Fibroblast of lung (primary cell): ENCODE data around the gene NMU. TPM values are rescaled to one million over a fixed set of nuclear protein-coding genes. Genes with fewer than 3 reads are reported as not detected.

Experiments
- DNase-seq, 2 donors: peaks; one replicate each; pipeline versions ENCODE4 v3.0.0 to v3.0.0-alpha.2; 2010; ENCODE audit warnings: low read depth in 2 of 2
- H2AFZ ChIP-seq: 2 replicates; pipeline ENCODE4 v1.5.1; 2012; ENCODE audit warnings: low read length, control low read depth, inconsistent platforms
- H3K27ac ChIP-seq: 2 replicates; pipeline ENCODE4 v1.5.1; 2011; ENCODE audit warnings: low read length, control low read depth; ENCODE audit not compliant: insufficient read depth
- H3K27me3 ChIP-seq: 2 replicates; pipeline ENCODE4 v1.5.1; 2011; ENCODE audit warnings: mild to moderate bottlenecking, low read length; ENCODE audit not compliant: control insufficient read depth, insufficient read depth
- H3K36me3 ChIP-seq: 2 replicates; pipeline ENCODE4 v1.5.1; 2011; ENCODE audit warnings: low read length; ENCODE audit not compliant: control insufficient read depth, insufficient read depth
- H3K4me1 ChIP-seq: 2 replicates; pipeline ENCODE4 v1.5.1; 2011; ENCODE audit warnings: low read length; ENCODE audit not compliant: control insufficient read depth, insufficient read depth; ENCODE audit errors: extremely low read depth
- H3K4me2 ChIP-seq: 2 replicates; pipeline ENCODE4 v1.5.1; 2011; ENCODE audit warnings: low read length, control low read depth; ENCODE audit not compliant: insufficient read depth; ENCODE audit errors: extremely low read depth
- H3K4me3 ChIP-seq, 4 experiments: fragments of 200-600 bp in 1 of 4; sonication (generic) in 1 of 4; replicated peaks in 1 of 4; 2 replicates each; pipeline ENCODE4 v1.5.1; 2011 to 2016; ENCODE audit warnings: low read length in 4 of 4, low read depth in 3 of 4, mild to moderate bottlenecking in 3 of 4, control low read depth in 2 of 4, inconsistent platforms in 1 of 4, mixed read lengths in 1 of 4; ENCODE audit not compliant: insufficient read depth in 1 of 4; ENCODE audit errors: control extremely low read depth in 1 of 4
- H3K79me2 ChIP-seq: 2 replicates; pipeline ENCODE4 v1.5.1; 2012; ENCODE audit warnings: mild to moderate bottlenecking, low read length, inconsistent platforms; ENCODE audit not compliant: control insufficient read depth, insufficient read depth
- H3K9ac ChIP-seq: 2 replicates; pipeline ENCODE4 v1.5.1; 2011; ENCODE audit warnings: mild to moderate bottlenecking, low read length, control low read depth; ENCODE audit not compliant: insufficient read depth
- H3K9me3 ChIP-seq: 2 replicates; pipeline ENCODE4 v1.5.1; 2012; ENCODE audit warnings: low read depth, low read length; ENCODE audit not compliant: control insufficient read depth, insufficient read depth
- H4K20me1 ChIP-seq: 2 replicates; pipeline ENCODE4 v1.5.1; 2011; ENCODE audit warnings: low read length; ENCODE audit not compliant: control insufficient read depth, insufficient read depth; ENCODE audit errors: extremely low read depth
- CTCF ChIP-seq, 2 donors: IDR thresholded peaks in 1 of 2; conservative IDR thresholded peaks in 1 of 2; 1 replicate in 1 of 2; 2 replicates in 1 of 2; pipeline ENCODE4 v1.5.1; 2011 to 2012; ENCODE audit warnings: low read length in 2 of 2, control low read depth in 1 of 2, inconsistent platforms in 1 of 2, low read depth in 1 of 2, mild to moderate bottlenecking in 1 of 2
- EZH2 ChIP-seq: IDR thresholded peaks from 2 replicates; pipeline ENCODE4 v1.5.1; 2012; ENCODE audit warnings: low read length, control low read depth, mild to moderate bottlenecking; ENCODE audit errors: missing control alignments
- polyA plus RNA-seq, 2 donors: library from polyadenylated mRNA; depleted of rRNA in 1 of 2; stranded (reverse) in 1 of 2; unstranded in 1 of 2; fragments of >200 nt; gene quantifications; 2 replicates each; pipeline ENCODE4 v1.2.1, GENCODE V29; 2011 to 2012; ENCODE audit warnings: missing spikeins in 1 of 2
- total RNA-seq: library from RNA; depleted of rRNA; stranded (reverse); fragments of >200 nt; gene quantifications from 2 replicates; pipeline ENCODE4 v1.2.1, GENCODE V29; 2014

Gene NMU
- total and polyA plus RNA-seq, 2 donors (not counting 1 experiment from before 2014, with no cell fraction given), result 0.08 TPM; not detected in 1

- Histone ChIP-seq H3K79me2 (no peaks in the 10 kb centered on the region), H2AFZ (no peak overlapping the region), H3K9me3 (no peaks in the 10 kb centered on the region), H3K27me3 (no peaks in the 10 kb centered on the region), H3K4me3 (no peak overlapping the region), H4K20me1 (no peaks in the 10 kb centered on the region), H3K9ac (no peak overlapping the region), H3K4me2 (no peak overlapping the region), H3K27ac (no peak overlapping the region), H3K36me3 (no peaks in the 10 kb centered on the region), H3K4me1 (no peaks in the 10 kb centered on the region)
- TF ChIP-seq EZH2 (no peak), CTCF (conservative IDR thresholded peaks at IDR 0.05 in 1 of 2, IDR thresholded peaks at IDR 0.05 in 1 of 2; ENCODE audit: low read depth in 1 of 2, low read length in 2 of 2) (no peak)
- DNase-seq, result no peak
These were observed 18.4 kb downstream of the NMU start for GRCh38 chr4:55617587-55618197.

DNA sequence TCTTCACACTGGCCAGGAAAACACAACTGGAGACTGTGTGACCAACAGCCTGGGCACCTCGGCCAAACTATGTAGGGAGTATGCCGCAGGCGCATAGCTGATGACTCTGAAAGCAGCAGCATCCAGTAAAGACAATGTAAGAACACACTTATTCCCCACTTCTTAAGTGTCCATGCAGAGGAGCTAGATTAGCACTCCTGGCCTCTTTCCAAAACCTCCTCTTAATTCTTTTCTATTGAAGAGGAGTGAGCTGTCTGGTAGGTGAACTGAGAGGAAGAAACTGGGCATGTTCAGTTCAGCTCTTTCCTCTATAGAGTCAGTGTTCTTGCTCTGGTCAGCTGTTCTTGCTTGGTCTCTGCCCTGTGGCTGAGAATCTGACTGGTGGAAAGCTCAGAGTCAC lies 21.1 kb downstream of the NMU start:
- Histone ChIP-seq H3K4me2 (no peak overlapping the region), H4K20me1 (no peaks in the 10 kb centered on the region), H3K9ac (no peak overlapping the region), H3K4me3 (no peak overlapping the region), H3K27ac (no peak overlapping the region), H3K79me2 (no peaks in the 10 kb centered on the region), H2AFZ (no peak overlapping the region), H3K4me1 (no peaks in the 10 kb centered on the region), H3K36me3 (no peaks in the 10 kb centered on the region), H3K9me3 (no peaks in the 10 kb centered on the region), H3K27me3 (no peaks in the 10 kb centered on the region)
- no peak for DNase-seq
- no peak for TF ChIP-seq EZH2
- TF ChIP-seq CTCF (conservative IDR thresholded peaks at IDR 0.05 in 1 of 2, IDR thresholded peaks at IDR 0.05 in 1 of 2; ENCODE audit: low read depth in 1 of 2, low read length in 2 of 2), result no peak

DNA sequence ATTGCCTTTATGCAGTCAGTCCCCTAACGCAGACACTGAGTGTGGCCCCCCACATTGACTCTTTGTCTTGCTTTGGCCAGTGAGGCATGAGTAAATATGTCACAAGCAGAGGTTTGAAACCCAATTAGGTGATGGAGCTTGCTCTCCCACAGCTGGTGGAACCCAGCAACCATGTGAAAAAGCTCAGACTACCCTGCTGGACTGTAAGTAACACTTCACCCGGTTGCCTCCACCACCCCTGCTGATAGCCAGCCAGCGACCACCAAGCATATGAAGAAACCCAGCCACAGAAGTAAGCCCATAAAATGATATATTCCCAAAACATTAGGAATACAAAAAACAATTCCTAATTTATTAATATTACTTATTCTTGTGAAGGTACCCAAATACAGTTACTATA lies 22.5 kb downstream of the NMU start:
- H3K27ac ChIP-seq, result no peak overlapping the region
- H3K79me2 ChIP-seq, result no peaks in the 10 kb centered on the region
- no peaks in the 10 kb centered on the region for H3K9me3 ChIP-seq
- TF ChIP-seq CTCF (conservative IDR thresholded peaks at IDR 0.05 in 1 of 2, IDR thresholded peaks at IDR 0.05 in 1 of 2; ENCODE audit: low read depth in 1 of 2, low read length in 2 of 2) (no peak), EZH2 (no peak)
- H3K27me3 ChIP-seq, result no peaks in the 10 kb centered on the region
- H3K4me2 ChIP-seq, result no peak overlapping the region
- H4K20me1 ChIP-seq, result no peaks in the 10 kb centered on the region
- no peaks in the 10 kb centered on the region for H3K36me3 ChIP-seq
- no peak overlapping the region for H2AFZ ChIP-seq
- H3K4me3 ChIP-seq, result no peak overlapping the region
- H3K4me1 ChIP-seq, result no peaks in the 10 kb centered on the region
- no peak overlapping the region for H3K9ac ChIP-seq
- DNase-seq, result no peak
